Measurements from ENCODE around the gene ING5. TPM values are rescaled to one million over a fixed set of nuclear protein-coding genes. Genes with fewer than 3 reads are reported as not detected.

Gene ING5
- polyA plus RNA-seq, 3 donors: 6.5 to 29.5 (median 6.6) TPM

- peaks cover 34% of the 10 kb centered on the region for H3K79me2 ChIP-seq (ENCODE audit: insufficient read depth, low read length)
- H3K36me3 Mint-ChIP-seq: peaks cover 64 to 69% of the 10 kb centered on the region in 2 donors
- no peak overlapping the region for H3K27ac Mint-ChIP-seq
- no peak overlapping the region for H3K4me3 Mint-ChIP-seq
- no peak overlapping the region for H3K9ac ChIP-seq (ENCODE audit: insufficient read depth, low read length, poor library complexity, severe bottlenecking)
- no peak for TF ChIP-seq CTCF (IDR thresholded peaks at IDR 0.05)
- intact Hi-C loops (cut with micrococcal nuclease): no loop called here
- peaks cover 40% of the 10 kb centered on the region for H4K20me1 ChIP-seq (ENCODE audit: insufficient read depth, low read length)
- peaks cover 0 to 4% (median 1%) of the 10 kb centered on the region in 3 donors for H3K27me3 Mint-ChIP-seq (ENCODE audit: low read depth in 3 of 3)
- H3K4me2 ChIP-seq (replicated peaks; ENCODE audit: extremely low read depth, low read length, poor library complexity, severe bottlenecking): no peak overlapping the region
- H3K9me3 ChIP-seq (replicated peaks in 1 of 2; ENCODE audit: control insufficient read depth in 1 of 2, insufficient read depth in 1 of 2, low read length in 2 of 2): no peaks in the 10 kb centered on the region
- 99% methylated on average over 9 of the region's 9 CpGs for WGBS (ENCODE audit: insufficient coverage)
- H2AFZ ChIP-seq (ENCODE audit: insufficient read depth, low read depth, low read length, poor library complexity, severe bottlenecking): no peak overlapping the region
- no peak for DNase-seq
- no peaks in the 10 kb centered on the region for H3K27me3 ChIP-seq (ENCODE audit: control insufficient read depth in 2 of 2, insufficient read depth in 2 of 2, low read length in 2 of 2)
- H3K9me3 Mint-ChIP-seq: no peaks in the 10 kb centered on the region
- no peak overlapping the region for H3K27ac ChIP-seq (ENCODE audit: low read depth in 1 of 2, low read length in 2 of 2)
- peaks cover 60 to 71% of the 10 kb centered on the region in 2 donors for H3K36me3 ChIP-seq (replicated peaks in 1 of 2; ENCODE audit: control insufficient read depth in 1 of 2, insufficient read depth in 2 of 2, low read length in 2 of 2)
- no peaks in the 10 kb centered on the region for H3K4me1 Mint-ChIP-seq
- H3K4me3 ChIP-seq (replicated peaks in 1 of 3; ENCODE audit: low read depth in 2 of 3, low read length in 3 of 3): no peak overlapping the region
- no peaks in the 10 kb centered on the region for H3K4me1 ChIP-seq (ENCODE audit: control insufficient read depth in 1 of 2, insufficient read depth in 2 of 2, low read length in 2 of 2)
These were observed 49.1 kb upstream of the ING5 start for GRCh38 chr2:241652722-241653121.

DNA sequence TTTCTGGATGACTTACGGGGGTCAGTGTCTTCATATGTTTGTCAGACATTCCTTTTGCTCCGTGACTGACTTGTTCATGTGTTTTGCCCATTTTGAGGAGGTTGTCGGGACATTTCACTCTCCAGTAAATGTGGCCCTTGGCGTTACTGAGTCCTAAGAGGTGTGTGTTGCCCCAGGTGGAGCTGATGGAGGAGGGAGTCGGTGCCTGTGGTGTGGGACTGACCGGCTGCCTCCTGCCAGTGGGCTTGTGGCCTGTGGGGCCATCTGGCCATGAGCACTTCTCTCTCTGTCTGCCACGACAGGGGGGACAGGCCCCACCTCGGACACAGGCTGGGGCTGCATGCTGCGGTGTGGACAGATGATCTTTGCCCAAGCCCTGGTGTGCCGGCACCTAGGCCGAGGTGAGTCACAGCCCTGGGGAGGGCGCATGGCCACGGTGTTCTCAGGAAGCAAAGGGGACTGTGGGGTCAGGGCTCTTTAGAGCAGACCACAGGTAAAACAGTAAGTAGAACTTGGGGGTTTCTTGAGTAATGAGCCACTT lies 48.6 kb upstream of the ING5 start:
- Mint-ChIP-seq H3K9me3 (no peaks in the 10 kb centered on the region), H3K4me3 (no peak overlapping the region), H3K27me3 (ENCODE audit: low read depth in 3 of 3) (peaks cover 0 to 4% (median 0%) of the 10 kb centered on the region in 3 donors), H3K27ac (peak overlapping the region in 1 of 7 donors; percentile 21), H3K4me1 (no peaks in the 10 kb centered on the region), H3K36me3 (peaks cover 68 to 73% of the 10 kb centered on the region in 2 donors)
- H3K36me3 ChIP-seq (replicated peaks in 1 of 2; ENCODE audit: control insufficient read depth in 1 of 2, insufficient read depth in 2 of 2, low read length in 2 of 2): peaks cover 65 to 76% of the 10 kb centered on the region in 2 donors
- no peak overlapping the region for H3K27ac ChIP-seq (ENCODE audit: low read depth in 1 of 2, low read length in 2 of 2)
- peaks cover 35% of the 10 kb centered on the region for H4K20me1 ChIP-seq (ENCODE audit: insufficient read depth, low read length)
- 99% methylated on average over 13 of the region's 13 CpGs for WGBS (ENCODE audit: insufficient coverage)
- no peak for DNase-seq
- no peaks in the 10 kb centered on the region for H3K4me1 ChIP-seq (ENCODE audit: control insufficient read depth in 1 of 2, insufficient read depth in 2 of 2, low read length in 2 of 2)
- H2AFZ ChIP-seq (ENCODE audit: insufficient read depth, low read depth, low read length, poor library complexity, severe bottlenecking): no peak overlapping the region
- H3K79me2 ChIP-seq (ENCODE audit: insufficient read depth, low read length): peaks cover 28% of the 10 kb centered on the region
- no peak overlapping the region for H3K4me3 ChIP-seq (replicated peaks in 1 of 3; ENCODE audit: low read depth in 2 of 3, low read length in 3 of 3)
- intact Hi-C loops (cut with micrococcal nuclease): no loop called here
- H3K9ac ChIP-seq (ENCODE audit: insufficient read depth, low read length, poor library complexity, severe bottlenecking): no peak overlapping the region
- no peak for TF ChIP-seq CTCF (IDR thresholded peaks at IDR 0.05)
- H3K4me2 ChIP-seq (replicated peaks; ENCODE audit: extremely low read depth, low read length, poor library complexity, severe bottlenecking): no peak overlapping the region
- H3K9me3 ChIP-seq (replicated peaks in 1 of 2; ENCODE audit: control insufficient read depth in 1 of 2, insufficient read depth in 1 of 2, low read length in 2 of 2): no peaks in the 10 kb centered on the region
- H3K27me3 ChIP-seq (ENCODE audit: control insufficient read depth in 2 of 2, insufficient read depth in 2 of 2, low read length in 2 of 2): no peaks in the 10 kb centered on the region
